Measurements from ENCODE around the gene ACP1.

DNA sequence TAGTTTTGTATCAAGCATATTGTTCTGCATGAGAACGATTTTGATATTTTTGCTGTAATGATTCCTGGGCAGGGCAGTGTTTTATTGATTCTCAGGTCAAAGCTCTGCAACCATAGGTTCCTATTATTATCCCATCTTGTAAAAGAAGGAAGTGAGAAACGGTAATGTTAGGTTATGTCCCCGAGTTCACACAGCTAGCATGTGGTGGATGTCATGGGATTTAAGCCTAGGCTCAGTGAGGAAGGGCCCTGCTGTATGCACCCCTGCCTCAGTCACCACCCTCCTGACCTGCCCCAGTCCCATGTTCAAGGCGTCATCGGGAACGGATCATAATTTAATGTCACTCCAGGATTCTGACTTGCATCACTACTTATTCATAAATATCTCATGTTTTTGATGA is 10.7 kb downstream of the ACP1 start:
- TF ChIP-seq, protein P1, sequence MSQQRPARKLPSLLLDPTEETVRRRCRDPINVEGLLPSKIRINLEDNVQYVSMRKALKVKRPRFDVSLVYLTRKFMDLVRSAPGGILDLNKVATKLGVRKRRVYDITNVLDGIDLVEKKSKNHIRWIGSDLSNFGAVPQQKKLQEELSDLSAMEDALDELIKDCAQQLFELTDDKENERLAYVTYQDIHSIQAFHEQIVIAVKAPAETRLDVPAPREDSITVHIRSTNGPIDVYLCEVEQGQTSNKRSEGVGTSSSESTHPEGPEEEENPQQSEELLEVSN (IDR thresholded peaks at IDR 0.05; ENCODE audit: borderline replicate concordance, low read depth) = no peak
- no peak for TF ChIP-seq HOXA7 (CRISPR knock-in tag; IDR thresholded peaks at IDR 0.05)
- TF ChIP-seq SREBF2 (IDR thresholded peaks at IDR 0.05) = no peak
